Keratinocyte (primary cell): Measurements from ENCODE around the gene HIVEP2. TPM values are rescaled to one million over a fixed set of nuclear protein-coding genes. Genes with fewer than 3 reads are reported as not detected.

Source experiments
- DNase-seq: peaks from one replicate; pipeline ENCODE4 v3.0.0-alpha.2; 2011; ENCODE audit warnings: low read depth, missing footprints, low spot score
- FAIRE-seq: peaks from 2 replicates; lab custom pipeline; 2011; peaks lifted over from hg19 to GRCh38; lab: Jason Lieb, UNC
- H2AFZ ChIP-seq: 2 replicates; pipeline ENCODE4 v1.6.0; 2012; ENCODE audit warnings: low read length, control low read depth, inconsistent platforms; ENCODE audit not compliant: control insufficient read depth
- H3K27ac ChIP-seq: 2 replicates; pipeline ENCODE4 v1.5.1; 2011; ENCODE audit warnings: low read length; ENCODE audit not compliant: control insufficient read depth, insufficient read depth
- H3K27me3 ChIP-seq: 3 replicates; pipeline ENCODE4 v1.6.0; 2011; ENCODE audit warnings: low read length; ENCODE audit not compliant: control insufficient read depth, insufficient read depth; ENCODE audit errors: extremely low read depth
- H3K36me3 ChIP-seq, 2 experiments: 2 replicates in 1 of 2; 3 replicates in 1 of 2; pipeline ENCODE4 v1.5.1; 2011; ENCODE audit warnings: low read length in 2 of 2, mild to moderate bottlenecking in 1 of 2; ENCODE audit not compliant: control insufficient read depth in 2 of 2, insufficient read depth in 2 of 2; ENCODE audit errors: extremely low read depth in 1 of 2
- H3K4me1 ChIP-seq: 3 replicates; pipeline ENCODE4 v1.5.1; 2011; ENCODE audit warnings: low read length; ENCODE audit not compliant: control insufficient read depth, insufficient read depth; ENCODE audit errors: extremely low read depth
- H3K4me2 ChIP-seq: 3 replicates; pipeline ENCODE4 v1.6.0; 2011; ENCODE audit warnings: low read depth, low read length; ENCODE audit not compliant: control insufficient read depth, insufficient read depth; ENCODE audit errors: extremely low read depth
- H3K4me3 ChIP-seq, 3 experiments: fragments of 200-600 bp in 1 of 3; sonication (generic) in 1 of 3; 2 replicates in 2 of 3; 3 replicates in 1 of 3; pipeline ENCODE4 v1.5.1; 2011 to 2016; ENCODE audit warnings: low read length in 3 of 3, mild to moderate bottlenecking in 3 of 3, control low read depth in 2 of 3, inconsistent platforms in 1 of 3, low read depth in 1 of 3, mixed read lengths in 1 of 3, mixed run types in 1 of 3, moderate library complexity in 1 of 3; ENCODE audit not compliant: control insufficient read depth in 2 of 3, insufficient read depth in 2 of 3; ENCODE audit errors: extremely low read depth in 1 of 3
- H3K79me2 ChIP-seq: 2 replicates; pipeline ENCODE4 v1.6.0; 2012; ENCODE audit warnings: low read length; ENCODE audit not compliant: control insufficient read depth, insufficient read depth
- H3K9ac ChIP-seq: 3 replicates; pipeline ENCODE4 v1.6.0; 2011; ENCODE audit warnings: low read length; ENCODE audit not compliant: control insufficient read depth, insufficient read depth; ENCODE audit errors: extremely low read depth
- H3K9me1 ChIP-seq: 3 replicates; pipeline ENCODE4 v1.6.0; 2011; ENCODE audit warnings: low read length; ENCODE audit not compliant: control insufficient read depth, insufficient read depth; ENCODE audit errors: extremely low read depth
- H3K9me3 ChIP-seq: 2 replicates; pipeline ENCODE4 v1.5.1; 2012; ENCODE audit warnings: low read depth, low read length; ENCODE audit not compliant: control insufficient read depth
- H4K20me1 ChIP-seq: 3 replicates; pipeline ENCODE4 v1.6.0; 2011; ENCODE audit warnings: low read length; ENCODE audit not compliant: control insufficient read depth, insufficient read depth; ENCODE audit errors: extremely low read depth
- CTCF ChIP-seq, 3 experiments: IDR thresholded peaks in 1 of 3; conservative IDR thresholded peaks in 1 of 3; optimal IDR thresholded peaks in 1 of 3; 2 replicates in 2 of 3; 3 replicates in 1 of 3; pipeline versions ENCODE3 to v1.5.1; 2011; ENCODE audit warnings: low read length in 3 of 3, mild to moderate bottlenecking in 3 of 3, moderate library complexity in 2 of 3, control low read depth in 1 of 3, inconsistent platforms in 1 of 3; ENCODE audit not compliant: insufficient read depth in 2 of 3; ENCODE audit errors: extremely low read depth in 1 of 3
- EZH2 ChIP-seq: IDR thresholded peaks from one replicate; pipeline ENCODE4 v1.6.1; 2012; ENCODE audit warnings: inconsistent platforms, mild to moderate bottlenecking, low read length, moderate library complexity
- dilution Hi-C: fragments of 300-500 bp; cut with MboI; formaldehyde crosslinking; loops from one replicate; pipeline ENCODE4 v1.7.0; 2020; ENCODE audit warnings: low sequenced_read_pairs; ENCODE audit not compliant: extremely low pct_ligation_motif_present
- polyA plus RNA-seq, 5 experiments: library from polyadenylated mRNA; depleted of rRNA in 3 of 5; stranded (reverse) in 3 of 5; stranded (forward) in 1 of 5; unstranded in 1 of 5; fragments of >200 nt; gene quantifications; 1 replicate in 1 of 5; 2 replicates in 3 of 5; 3 replicates in 1 of 5; pipeline versions ENCODE4 v1.2.1 to v1.2.3, GENCODE V29; 2011 to 2012; ENCODE audit warnings: missing spikeins in 2 of 5, low read depth in 1 of 5, low replicate concordance in 1 of 5

HIVEP2 gene
- polyA plus RNA-seq, 1 donor (not counting 4 experiments of a cell fraction or from before 2014, with no cell fraction given) = 8.9 TPM

- Histone ChIP-seq H3K36me3 (no peaks in the 10 kb centered on the region), H3K27ac (no peak overlapping the region), H3K9ac (no peak overlapping the region), H2AFZ (no peak overlapping the region), H4K20me1 (no peaks in the 10 kb centered on the region), H3K9me1 (no peaks in the 10 kb centered on the region), H3K79me2 (no peaks in the 10 kb centered on the region), H3K4me1 (no peaks in the 10 kb centered on the region), H3K27me3 (no peaks in the 10 kb centered on the region), H3K4me3 (no peak overlapping the region), H3K9me3 (no peaks in the 10 kb centered on the region), H3K4me2 (no peak overlapping the region)
- FAIRE-seq (no peak), DNase-seq (no peak)
- TF ChIP-seq CTCF (optimal IDR thresholded peaks at IDR 0.05 in 1 of 3, IDR thresholded peaks at IDR 0.05 in 1 of 3, conservative IDR thresholded peaks at IDR 0.05 in 1 of 3; ENCODE audit: extremely low read depth in 1 of 3, insufficient read depth in 2 of 3, low read length in 3 of 3) = no peak
- no peak for TF ChIP-seq EZH2
- dilution Hi-C loops = no loop called here
Measured at GRCh38 chr6:142987490-142987889, 42.5 kb upstream of the HIVEP2 start.

DNA sequence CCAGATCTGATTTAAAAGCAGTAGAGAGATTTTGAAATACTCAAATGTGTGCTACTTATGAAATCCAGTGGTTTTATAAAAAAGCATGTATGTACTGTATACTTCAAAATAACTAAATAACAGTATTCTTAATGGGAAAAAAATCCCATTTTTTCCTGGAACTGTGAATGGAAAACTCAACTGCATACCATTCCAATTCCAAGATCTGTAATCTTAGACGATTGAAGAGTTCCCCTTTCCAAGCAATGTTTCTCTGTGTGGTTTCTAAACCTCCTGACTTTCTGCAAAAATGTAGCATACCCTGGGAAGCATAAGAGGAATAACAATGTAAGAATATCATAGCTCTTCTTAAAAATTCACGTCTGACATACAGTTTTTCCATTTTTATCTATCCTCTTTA is 40.3 kb upstream of the HIVEP2 start:
- Histone ChIP-seq H3K27me3 (no peaks in the 10 kb centered on the region), H3K9ac (no peak overlapping the region), H3K27ac (no peak overlapping the region), H3K9me1 (no peaks in the 10 kb centered on the region), H3K4me3 (no peak overlapping the region), H3K79me2 (no peaks in the 10 kb centered on the region), H2AFZ (no peak overlapping the region), H4K20me1 (no peaks in the 10 kb centered on the region), H3K9me3 (no peaks in the 10 kb centered on the region), H3K4me1 (no peaks in the 10 kb centered on the region), H3K36me3 (no peaks in the 10 kb centered on the region), H3K4me2 (no peak overlapping the region)
- DNase-seq (no peak), FAIRE-seq (no peak)
- TF ChIP-seq EZH2 = no peak
- no peak for TF ChIP-seq CTCF (optimal IDR thresholded peaks at IDR 0.05 in 1 of 3, IDR thresholded peaks at IDR 0.05 in 1 of 3, conservative IDR thresholded peaks at IDR 0.05 in 1 of 3; ENCODE audit: extremely low read depth in 1 of 3, insufficient read depth in 2 of 3, low read length in 3 of 3)
- dilution Hi-C loops = no loop called here
